Measurements from ENCODE around the gene NEK9.
"Not testable (repeated sequence)": the region's sequence is repeated elsewhere in the genome, so short reads cannot be mapped to it uniquely, and the experiment has no call there.

- not testable (repeated sequence) for TF ChIP-seq POLR2A (IDR thresholded peaks at IDR 0.05; ENCODE audit: low read length); GATA1 (IDR thresholded peaks at IDR 0.05; ENCODE audit: low read depth, low read length)
Measured at GRCh38 chr14:75127474-75127820, 599 bp upstream of the NEK9 start.
